SH-SY5Y (cell line): ENCODE data around the gene NCK1.

ENCODE experiments used
- GATA2 ChIP-seq: IDR thresholded peaks from 2 replicates; pipeline ENCODE4 v1.6.1; 2011; ENCODE audit warnings: mild to moderate bottlenecking, low read depth, low read length
- GATA3 ChIP-seq: IDR thresholded peaks from 2 replicates; pipeline ENCODE4 v1.6.1; 2011; ENCODE audit warnings: low read depth, mild to moderate bottlenecking, low read length, moderate library complexity

NCK1 gene

DNA sequence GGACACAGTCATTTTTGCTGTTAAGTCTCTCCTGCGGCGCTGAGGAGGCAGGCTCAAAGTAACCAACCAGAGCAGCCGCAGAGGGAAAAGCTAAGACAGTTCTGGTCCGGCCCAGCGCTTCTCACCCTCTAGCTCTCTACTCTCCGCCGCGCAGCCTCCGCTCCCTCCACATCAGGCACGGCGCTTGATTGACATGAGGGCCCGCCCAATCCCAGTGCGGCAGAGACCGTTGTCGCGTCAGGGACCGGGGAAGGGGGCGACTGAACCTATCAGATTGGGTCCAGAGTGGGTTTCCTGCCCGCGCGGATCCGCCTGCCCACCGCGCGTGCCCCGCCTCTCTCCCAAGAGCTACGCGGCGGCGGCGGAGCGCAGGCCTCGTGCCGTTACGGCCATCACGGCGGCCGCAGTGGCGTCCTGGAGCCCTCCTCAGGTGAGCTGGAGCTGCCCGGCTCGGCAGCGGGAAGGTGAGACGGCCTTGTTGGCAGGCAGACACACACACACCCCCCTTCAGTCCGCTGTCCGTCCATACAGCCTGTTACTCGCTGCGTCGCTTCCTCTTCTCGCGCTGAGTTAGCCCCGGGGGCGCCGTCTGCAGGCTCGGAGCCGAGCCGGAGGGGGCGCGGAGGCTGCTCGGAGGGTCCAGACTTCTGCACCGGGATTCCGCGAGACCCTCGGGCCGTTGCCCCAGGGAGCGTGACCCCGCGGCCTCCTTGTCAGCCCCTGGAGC lies at the start of gene NCK1:
Gene NCK1 (plus strand): TSS at position 319 of the 727 bp plus-strand sequence. CDS start 65,794 bp downstream, outside the sequence.
- TF ChIP-seq GATA3 (no peak), GATA2 (no peak)

DNA sequence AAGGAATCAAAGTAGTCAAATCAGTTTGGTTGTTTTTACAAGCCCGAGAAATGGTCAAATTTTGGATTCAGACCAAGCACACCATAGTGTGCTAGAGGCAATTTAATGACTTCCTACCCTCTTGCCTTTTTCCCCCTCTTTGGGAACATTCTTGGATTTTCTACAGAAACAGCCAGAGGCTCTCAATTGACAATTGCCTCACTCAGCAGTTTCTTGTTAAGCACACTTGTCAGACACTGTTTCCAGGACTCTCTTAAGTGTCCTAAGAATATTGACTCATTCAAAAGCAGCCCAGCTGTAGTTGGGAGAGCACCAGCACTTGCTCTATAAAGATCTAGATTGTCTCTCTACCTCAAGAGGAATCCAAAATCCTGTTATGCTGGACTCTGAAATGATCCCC lies 44.6 kb upstream of the NCK1 start:
- TF ChIP-seq GATA2 (no peak), GATA3 (no peak)

DNA sequence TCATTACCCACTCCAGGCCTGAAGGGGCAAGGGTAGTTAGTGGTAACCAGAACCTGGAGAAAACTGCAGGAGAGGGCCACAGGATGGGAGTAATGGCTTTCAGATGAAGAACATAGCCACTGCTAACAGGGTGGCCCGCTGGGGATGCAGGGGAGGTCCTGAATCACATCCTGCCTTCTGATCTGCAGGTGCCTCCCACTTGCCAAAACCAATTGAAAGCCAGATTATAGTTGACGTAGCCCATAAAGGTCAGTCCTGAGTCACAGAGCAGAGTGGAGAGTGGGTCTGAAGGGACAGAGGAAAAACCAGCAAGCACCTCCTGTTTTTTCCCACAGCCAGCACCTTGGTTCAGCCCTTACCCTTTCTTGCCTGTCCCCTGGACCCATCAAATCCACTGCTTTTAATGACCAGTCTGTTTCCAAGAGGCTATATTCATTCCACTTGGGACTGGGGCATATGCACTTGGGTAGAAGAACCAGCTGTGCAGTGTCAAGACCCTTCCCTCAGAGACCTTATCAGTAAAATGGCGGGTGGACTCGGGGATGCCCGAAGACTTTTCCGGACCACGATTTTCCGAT lies 43.7 kb upstream of the NCK1 start:
- TF ChIP-seq GATA2 (peak; percentile 65), GATA3 (no peak)

DNA sequence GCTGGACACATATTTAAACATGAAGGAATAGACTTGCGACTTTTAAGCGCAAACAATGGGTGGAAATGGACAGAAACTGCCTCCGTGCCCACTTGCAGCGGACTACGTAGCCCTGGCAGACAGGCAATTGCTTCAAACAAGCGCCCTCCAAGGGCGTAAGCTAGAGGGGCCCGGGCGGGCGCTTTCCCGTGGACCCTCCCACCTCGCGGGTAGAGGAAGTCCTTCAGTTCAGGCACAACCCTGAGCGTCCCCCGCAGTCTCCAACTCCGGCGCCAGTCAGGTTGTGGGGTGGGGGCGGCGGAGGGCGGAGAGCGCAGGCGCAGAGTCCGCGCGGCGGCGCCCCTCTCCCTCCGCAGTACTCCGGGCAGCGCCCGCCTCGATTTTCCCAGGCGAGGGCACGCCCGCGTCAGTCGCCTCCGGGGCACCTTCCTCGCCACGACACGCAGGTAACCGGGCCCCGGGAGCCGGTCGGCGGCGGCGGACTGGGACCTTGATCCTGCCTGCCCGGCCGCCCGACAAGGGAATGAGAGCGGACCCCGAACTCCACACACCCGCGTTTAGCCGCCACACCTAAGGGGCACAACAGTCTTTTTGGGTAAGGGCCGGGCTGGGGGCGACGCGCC lies 43.1 kb upstream of the NCK1 start, which contains the start of gene SLC35G2:
Gene SLC35G2 (plus strand): TSS at position 358 of the 623 bp plus-strand sequence. CDS start 35,335 bp downstream, outside the sequence.
- TF ChIP-seq GATA2 (peak; percentile 2; the same call in 1 of the 2 replicates), GATA3 (no peak)

DNA sequence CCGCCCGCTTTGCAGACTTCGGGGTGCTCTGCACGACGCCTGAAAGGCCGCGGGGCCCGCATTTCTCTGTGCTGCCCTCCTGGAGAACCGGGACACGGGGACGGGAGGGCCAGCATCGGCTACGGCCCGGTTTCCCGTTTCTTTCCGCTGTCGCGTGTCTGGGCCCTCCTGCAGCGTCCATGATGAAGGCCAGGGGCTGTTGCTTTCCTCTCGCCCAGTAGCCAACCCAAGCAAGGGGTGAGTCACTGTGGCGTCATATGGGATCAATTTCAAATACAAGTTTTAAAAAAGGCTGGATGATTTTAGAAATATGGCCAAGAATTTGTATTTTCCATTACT lies 42.6 kb upstream of the NCK1 start:
- TF ChIP-seq GATA3, result no peak
- TF ChIP-seq GATA2, result no peak

DNA sequence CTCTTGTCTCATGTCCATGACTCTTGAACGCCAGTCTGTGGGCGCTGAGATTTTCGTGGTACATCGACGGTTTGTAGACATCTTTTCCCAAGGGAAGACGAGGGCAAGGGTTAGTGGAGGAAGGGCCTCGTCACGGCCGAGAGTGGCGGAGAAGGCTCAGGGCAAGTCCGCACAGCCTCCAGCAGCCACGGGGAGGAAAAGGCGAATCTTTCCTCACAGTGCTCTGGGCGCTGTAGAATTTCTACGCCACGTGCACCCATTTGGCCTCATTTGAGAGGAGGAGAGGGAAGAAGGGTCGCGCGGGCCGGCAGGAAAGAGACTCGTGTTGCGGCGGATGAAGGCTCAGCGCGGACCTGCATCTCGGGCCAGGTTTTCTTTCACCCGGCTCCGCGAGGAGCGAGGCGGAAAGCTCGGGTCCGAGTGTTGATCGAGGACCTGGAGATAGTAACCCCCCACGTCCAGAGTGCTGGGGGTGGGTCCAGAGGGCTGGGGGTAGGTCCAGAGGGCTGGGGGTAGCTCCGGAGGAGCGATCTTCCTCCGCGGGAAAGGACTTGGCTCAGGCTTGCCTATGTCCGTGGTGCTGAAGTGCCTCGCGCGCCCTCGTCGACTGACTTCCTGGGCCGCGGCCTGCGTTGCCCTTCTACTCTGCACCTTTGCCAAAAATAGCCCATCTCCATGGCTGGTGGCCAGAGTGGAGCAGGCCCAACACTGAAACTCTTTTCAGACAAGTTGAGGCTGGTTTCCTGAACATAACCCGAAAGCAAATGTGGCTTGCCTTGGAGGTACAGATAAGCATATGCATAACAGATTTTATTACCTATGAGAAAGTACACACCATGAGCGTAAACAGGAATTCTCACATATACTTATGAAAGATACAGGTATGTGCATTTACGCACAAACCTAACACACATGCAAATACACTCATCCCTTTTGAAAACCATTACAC lies 42.0 kb upstream of the NCK1 start:
- TF ChIP-seq GATA3 (no peak), GATA2 (no peak)

DNA sequence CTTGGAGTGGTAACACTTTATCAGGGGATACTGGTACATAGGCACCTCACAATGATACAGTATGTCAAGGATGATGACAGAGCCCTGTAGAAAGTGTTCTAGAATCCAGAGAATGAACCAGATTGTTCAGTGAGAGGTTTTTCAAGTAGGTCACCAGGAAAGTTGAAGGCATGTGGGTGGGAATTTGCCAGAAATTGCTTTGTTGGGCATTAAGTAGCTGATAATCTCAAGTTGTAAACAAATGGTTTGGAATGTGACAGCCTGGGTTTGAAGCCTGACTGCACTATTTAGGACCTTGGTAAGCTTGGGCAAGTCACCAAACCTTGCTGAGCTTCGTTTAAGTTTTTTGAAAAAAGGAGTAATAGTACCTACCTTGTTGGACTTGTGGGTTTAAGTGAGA lies 30.5 kb upstream of the NCK1 start:
- TF ChIP-seq GATA3 (no peak), GATA2 (no peak)

DNA sequence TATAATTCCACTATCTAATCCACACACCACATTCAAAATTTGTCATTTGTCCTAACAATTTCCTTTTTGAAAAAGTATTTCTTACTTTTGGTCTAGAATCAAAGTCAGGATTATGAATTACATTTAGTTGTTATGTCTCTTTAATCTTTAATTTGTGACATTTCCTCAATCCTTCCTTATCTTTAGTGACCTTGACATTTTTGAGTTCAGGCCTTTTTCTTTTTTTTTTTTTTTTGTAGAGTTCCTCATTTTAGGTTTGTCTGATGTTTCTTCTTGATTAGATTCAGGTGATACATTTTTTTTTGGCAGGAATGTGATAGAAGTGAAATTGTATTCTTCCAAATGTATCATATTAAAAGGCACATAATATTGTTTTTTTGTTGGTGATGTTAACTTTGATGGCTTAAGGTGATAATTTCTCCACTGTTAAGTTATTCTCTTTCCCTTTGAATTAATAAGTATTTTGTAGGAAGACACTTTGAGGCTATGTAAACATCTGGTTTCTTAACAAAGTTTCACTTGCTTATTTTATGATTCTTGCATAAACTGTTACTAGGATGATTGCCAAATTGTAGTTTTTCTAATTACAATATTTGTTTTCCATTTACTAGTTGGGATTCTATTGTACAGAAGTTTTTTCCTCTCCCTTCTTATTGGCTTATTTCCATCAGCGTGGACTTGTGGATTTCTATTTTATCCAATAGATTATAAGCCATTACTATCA lies 26.8 kb upstream of the NCK1 start:
- TF ChIP-seq GATA3 (no peak), GATA2 (no peak)

DNA sequence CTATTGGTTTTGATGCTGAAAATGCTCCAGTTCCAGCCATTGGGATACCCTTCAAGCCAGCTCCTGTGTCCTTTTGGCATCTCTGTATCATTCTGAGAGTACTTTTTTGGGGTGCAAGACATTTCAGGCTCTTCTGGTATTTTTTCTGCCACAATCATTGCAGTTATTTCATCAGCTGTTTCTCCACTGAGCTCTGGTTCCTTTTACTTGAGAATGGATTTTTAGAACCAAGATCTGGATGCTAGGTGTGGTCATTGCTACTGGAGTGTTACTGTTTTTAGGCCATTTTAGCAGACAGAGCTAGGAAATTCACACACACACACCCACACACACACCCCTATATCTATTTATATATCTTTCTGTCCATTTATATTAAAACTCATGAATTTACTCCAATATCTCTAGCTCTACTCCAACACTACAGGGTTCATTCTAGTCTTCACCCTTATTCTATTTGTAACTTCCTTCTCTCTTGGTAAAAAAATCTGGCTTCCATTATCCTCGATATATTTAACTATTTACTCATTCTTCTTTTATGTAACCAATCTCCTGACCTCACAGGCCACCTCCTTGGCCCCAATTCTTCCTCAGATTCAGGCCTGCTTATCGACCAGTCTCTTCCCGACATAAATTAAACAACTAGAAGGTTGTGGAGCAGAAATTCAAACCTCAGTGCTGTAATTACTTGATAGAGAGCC lies 26.0 kb upstream of the NCK1 start:
- TF ChIP-seq GATA2, result no peak

DNA sequence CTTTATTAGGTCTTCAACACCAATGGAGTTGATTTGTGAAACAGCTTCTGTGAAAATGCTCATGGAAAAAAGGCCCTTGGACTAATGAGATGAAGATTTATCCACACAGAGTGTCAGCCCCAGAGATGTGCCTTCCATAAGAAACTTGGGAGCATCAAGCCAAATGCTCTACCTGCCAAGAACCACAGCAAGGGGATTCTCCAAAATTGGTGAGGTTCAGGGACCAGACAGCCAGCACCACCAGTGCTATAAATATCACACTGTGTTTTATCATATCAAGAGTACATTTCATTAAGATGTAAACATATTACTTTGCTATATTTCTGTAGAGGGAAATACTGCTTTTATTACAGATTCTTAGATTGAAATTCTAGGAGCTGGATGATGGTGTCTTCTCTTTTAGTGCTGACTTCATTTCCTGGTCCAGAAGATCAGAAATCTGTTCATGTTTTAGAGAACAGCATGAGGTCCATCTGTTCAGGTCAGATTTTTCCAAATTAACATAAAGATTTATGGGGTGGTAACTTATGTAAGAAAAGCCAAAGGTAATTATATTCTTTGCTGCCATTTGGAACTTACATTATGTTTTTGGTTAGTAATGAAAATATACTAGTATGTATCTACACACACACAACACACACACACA lies 25.4 kb upstream of the NCK1 start:
- no peak for TF ChIP-seq GATA3
- TF ChIP-seq GATA2, result no peak

DNA sequence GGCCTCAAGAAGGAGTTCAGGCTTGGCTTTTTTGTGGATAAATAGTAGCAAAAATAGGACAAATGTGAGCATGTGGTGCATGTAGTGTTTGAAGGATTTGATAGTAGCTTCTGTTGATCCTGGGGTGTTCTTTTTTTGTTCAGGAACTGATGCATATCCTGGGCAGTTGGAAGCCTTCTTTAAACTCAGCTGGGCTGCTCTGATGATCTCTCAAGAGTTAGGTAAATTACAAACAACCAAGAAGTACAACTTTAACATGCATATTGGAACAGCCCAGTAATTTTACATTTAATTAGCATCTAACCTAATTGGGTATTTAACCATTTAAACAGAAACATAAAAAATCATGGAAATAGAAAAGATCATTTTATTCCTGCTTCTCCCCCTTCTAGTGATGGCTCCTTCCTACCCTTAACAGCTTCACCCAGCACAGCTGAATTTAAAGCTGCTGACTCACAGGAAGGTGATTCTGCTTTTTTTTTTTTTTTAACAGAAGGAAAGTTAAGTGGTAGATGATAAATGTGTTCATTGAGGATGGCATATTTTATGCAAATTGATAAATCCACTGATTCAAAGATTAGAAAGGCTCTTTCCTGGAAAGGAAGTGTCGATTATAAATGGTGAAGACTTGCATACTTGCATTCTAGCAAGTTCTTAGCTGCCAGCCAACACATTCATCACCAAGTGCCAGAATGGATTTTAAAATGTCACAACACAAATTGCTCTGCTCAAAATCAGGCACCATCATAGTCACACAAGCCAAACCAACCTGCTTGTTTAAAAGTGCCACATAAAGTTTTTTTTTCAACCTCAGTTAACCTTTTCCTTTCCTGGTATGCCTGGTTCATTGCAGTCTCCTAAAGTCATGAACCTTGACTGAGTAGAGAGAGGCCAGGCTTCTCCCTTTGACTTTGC lies 23.1 kb upstream of the NCK1 start:
- no peak for TF ChIP-seq GATA2

DNA sequence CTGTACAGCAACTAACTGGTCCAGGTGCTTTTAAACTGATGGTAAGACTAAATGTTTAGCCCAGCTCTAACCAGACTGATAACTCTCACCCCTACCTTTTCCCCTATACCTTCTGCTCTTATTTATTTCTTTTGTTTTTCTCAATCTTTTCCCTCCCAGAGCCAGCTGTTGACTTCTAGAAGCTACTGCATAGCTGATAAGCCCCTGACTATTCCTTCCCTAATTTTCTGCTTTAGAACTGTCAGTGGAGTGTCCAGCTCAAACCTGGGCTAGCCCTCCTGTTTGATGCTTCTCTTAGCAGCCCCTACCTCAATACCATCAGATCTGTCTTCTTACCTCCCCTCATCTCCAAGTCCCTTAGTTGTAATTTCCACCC lies 22.5 kb upstream of the NCK1 start:
- no peak for TF ChIP-seq GATA2
- TF ChIP-seq GATA3, result no peak
